Uterus (tissue), 2 donors: ENCODE results near the gene CCDC68.

Source experiments
- POLR2A ChIP-seq, 2 donors: fragments of 450-650 bp; IDR thresholded peaks; one replicate each; pipeline ENCODE4 v1.6.1; 2016; ENCODE audit warnings: antibody characterized with exemption in 2 of 2, mild to moderate bottlenecking in 1 of 2, moderate library complexity in 1 of 2
- TF ChIP-seq, protein P1 (sequence below), 4 experiments: fragments of 200-600 bp in 2 of 4; fragments of 450-650 bp in 2 of 4; sonication (generic) in 2 of 4; IDR thresholded peaks; one replicate each; pipeline ENCODE4 v1.5.1; 2016 to 2019; ENCODE audit warnings: antibody characterized with exemption in 4 of 4, mild to moderate bottlenecking in 2 of 4, moderate library complexity in 1 of 4

DNA sequence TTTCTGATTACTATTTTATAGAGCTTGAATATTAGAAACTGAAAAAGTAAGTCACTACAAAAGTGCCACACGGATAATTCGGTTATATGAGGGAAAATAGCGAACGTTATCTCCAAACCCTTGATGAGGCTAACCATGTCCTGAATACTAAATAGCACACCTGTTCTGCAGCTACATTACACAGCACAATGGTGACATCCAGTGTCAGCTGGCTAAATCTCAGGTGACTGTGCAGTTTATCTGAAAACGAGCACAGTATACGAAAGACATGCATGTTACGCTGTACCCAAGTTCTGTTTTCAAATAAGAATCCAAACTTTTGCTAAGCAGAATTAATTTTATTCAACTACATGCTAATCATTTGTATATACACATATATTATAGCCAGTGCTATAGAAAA lies 9.0 kb downstream of the CCDC68 start:
- TF ChIP-seq, protein P1, sequence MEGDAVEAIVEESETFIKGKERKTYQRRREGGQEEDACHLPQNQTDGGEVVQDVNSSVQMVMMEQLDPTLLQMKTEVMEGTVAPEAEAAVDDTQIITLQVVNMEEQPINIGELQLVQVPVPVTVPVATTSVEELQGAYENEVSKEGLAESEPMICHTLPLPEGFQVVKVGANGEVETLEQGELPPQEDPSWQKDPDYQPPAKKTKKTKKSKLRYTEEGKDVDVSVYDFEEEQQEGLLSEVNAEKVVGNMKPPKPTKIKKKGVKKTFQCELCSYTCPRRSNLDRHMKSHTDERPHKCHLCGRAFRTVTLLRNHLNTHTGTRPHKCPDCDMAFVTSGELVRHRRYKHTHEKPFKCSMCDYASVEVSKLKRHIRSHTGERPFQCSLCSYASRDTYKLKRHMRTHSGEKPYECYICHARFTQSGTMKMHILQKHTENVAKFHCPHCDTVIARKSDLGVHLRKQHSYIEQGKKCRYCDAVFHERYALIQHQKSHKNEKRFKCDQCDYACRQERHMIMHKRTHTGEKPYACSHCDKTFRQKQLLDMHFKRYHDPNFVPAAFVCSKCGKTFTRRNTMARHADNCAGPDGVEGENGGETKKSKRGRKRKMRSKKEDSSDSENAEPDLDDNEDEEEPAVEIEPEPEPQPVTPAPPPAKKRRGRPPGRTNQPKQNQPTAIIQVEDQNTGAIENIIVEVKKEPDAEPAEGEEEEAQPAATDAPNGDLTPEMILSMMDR (IDR thresholded peaks at IDR 0.05) = no peak
- no peak for TF ChIP-seq POLR2A (IDR thresholded peaks at IDR 0.05)
